ENCODE results near the gene FBXO44.

GRCh38 chr1:11705596-11705995, 50.9 kb downstream of the FBXO44 start:
- TF ChIP-seq POLR2A (IDR thresholded peaks at IDR 0.05; ENCODE audit: low read depth) (no peak), CTCF (IDR thresholded peaks at IDR 0.05) (no peak)
